Stimulated activated naive B cell treated with anti-CD40 and anti-IgM and Interleukin-4, amounts not matched to agents 10 μg/mL and 1 μg/mL and 100 μg/mL, for 72 hours (primary cell): Measurements from ENCODE around the gene UST.

Experiments used
- ATAC-seq, 2 donors: fragments of 150-1000 bp; cut with Tn5 transposase; replicated peaks; 2 replicates each; pipeline ENCODE4 v1.10.0; 2021; ENCODE audit warnings: moderate library complexity in 1 of 2
- DNase-seq: peaks from one replicate; pipeline ENCODE4 v3.0.0; 2021
- H3K27ac Mint-ChIP-seq: one replicate; pipeline ENCODE4 v1.8.0; 2022; ENCODE audit warnings: mild to moderate bottlenecking, mixed read lengths
- H3K27me3 Mint-ChIP-seq, 2 donors: one replicate each; pipeline ENCODE4 v1.8.0; 2022; ENCODE audit warnings: mixed read lengths in 2 of 2
- H3K36me3 Mint-ChIP-seq, 2 donors: one replicate each; pipeline ENCODE4 v1.8.0; 2022; ENCODE audit warnings: mixed read lengths in 2 of 2, mild to moderate bottlenecking in 1 of 2
- H3K4me1 Mint-ChIP-seq, 2 donors: one replicate each; pipeline ENCODE4 v1.8.0; 2022; ENCODE audit warnings: mixed read lengths in 2 of 2, mild to moderate bottlenecking in 1 of 2
- H3K4me3 Mint-ChIP-seq, 2 donors: one replicate each; pipeline ENCODE4 v1.8.0; 2022; ENCODE audit warnings: mild to moderate bottlenecking in 2 of 2, mixed read lengths in 2 of 2, moderate library complexity in 1 of 2
- H3K9me3 Mint-ChIP-seq, 2 donors: one replicate each; pipeline ENCODE4 v1.8.0; 2022; ENCODE audit warnings: mixed read lengths in 2 of 2, mild to moderate bottlenecking in 1 of 2

Gene UST

DNA sequence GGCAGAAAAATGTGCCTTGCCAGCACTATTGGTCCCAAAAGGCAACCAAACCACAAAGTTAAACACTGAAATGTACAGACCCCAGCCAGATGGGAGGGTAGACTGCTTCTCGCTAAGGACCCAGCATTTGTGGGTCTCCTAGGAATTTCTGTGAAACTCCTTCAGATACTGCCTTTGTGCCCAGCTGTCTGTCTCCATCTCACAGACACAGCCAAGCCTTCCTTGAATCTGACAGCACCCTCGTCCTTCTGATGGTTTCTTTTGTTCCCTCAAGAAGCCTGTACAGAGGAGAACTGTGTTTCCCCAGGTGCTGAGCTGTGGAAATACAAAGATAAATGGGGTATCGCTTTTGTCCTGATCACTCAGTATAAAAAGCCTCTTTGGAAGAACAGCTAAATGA, 316.6 kb downstream of the UST start:
- Mint-ChIP-seq H3K36me3 (no peaks in the 10 kb centered on the region), H3K9me3 (no peaks in the 10 kb centered on the region), H3K27me3 (no peaks in the 10 kb centered on the region), H3K27ac (no peak overlapping the region), H3K4me1 (peaks cover 39 to 61% of the 10 kb centered on the region in 2 donors), H3K4me3 (no peak overlapping the region)
- ATAC-seq = no peak
- no peak for DNase-seq

DNA sequence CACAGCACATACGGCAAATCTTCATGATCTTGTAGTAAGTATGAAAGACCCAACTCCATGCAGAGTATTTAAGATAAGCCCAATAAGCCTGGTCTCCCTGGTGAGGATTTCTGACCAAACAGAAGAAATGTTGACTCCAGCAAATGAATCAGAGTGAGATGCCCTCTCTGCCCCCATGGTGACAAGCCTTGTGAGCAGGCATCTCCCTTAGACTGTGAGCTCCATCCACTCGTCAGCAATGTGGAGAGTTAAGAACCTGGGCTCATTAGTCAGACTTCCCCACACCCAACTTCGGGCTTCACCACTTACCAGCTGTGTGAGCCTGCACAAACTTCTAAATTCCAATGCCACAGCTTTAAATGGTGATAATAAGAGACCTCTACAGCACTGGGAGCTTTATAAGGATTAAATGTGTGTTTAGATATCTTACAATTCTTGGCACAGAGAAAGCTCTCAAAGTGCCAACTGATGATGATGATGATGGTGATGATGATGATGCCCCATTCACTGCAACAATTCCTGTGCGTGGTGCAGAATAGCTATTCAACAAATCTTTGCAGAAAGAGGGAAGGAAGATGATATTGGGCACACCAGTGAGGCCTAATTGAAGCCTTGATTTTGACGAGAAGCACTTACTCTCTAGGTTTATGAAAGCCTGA, 317.3 kb downstream of the UST start:
- Mint-ChIP-seq H3K4me1 (peaks cover 39 to 67% of the 10 kb centered on the region in 2 donors), H3K9me3 (no peaks in the 10 kb centered on the region), H3K4me3 (no peak overlapping the region), H3K27ac (peak overlapping the region; percentile 70), H3K27me3 (no peaks in the 10 kb centered on the region), H3K36me3 (no peaks in the 10 kb centered on the region)
- no peak for DNase-seq
- ATAC-seq = no peak

DNA sequence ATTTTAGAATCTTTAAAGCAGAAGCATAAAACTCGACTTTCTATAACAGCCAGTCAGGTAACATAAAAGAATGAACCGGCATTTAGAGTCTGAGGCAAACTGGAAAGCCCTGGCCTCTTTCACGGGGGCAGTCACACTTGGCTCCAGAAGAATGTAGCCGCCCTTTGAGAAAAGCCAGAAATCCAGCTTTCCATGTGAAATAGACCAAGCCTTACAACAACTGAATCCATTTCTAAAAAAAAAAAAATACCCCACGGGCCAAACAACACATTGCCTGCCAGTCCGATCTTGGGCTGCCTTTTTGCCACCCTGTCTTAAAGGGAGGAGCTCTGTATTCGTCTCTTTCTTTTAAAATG, 317.8 kb downstream of the UST start:
- Mint-ChIP-seq H3K27ac (no peak overlapping the region), H3K27me3 (no peaks in the 10 kb centered on the region), H3K4me1 (peaks cover 39 to 70% of the 10 kb centered on the region in 2 donors), H3K9me3 (no peaks in the 10 kb centered on the region), H3K36me3 (no peaks in the 10 kb centered on the region), H3K4me3 (no peak overlapping the region)
- ATAC-seq = no peak
- DNase-seq = no peak

DNA sequence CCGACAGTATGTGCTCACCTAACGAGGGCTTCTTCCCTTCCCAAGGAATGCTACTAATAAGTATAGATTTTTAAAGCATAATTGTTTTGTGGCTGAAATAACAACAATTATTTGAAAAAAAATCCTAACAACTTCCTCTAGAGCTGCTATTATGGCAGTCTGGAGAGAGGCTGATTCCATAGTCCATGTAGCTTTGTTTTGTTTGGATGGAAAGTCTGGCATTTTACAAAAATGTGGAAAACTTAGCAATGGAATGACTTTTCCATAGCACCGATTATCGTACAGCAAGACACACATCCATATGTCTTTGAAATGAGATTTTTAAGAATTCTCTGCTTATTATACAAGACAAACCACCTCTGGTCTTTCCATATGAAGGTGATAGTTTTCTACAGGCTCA, 318.3 kb downstream of the UST start:
- Mint-ChIP-seq H3K27me3 (no peaks in the 10 kb centered on the region), H3K9me3 (no peaks in the 10 kb centered on the region), H3K27ac (peak overlapping the region; percentile 43), H3K4me3 (no peak overlapping the region), H3K4me1 (peaks cover 36 to 65% of the 10 kb centered on the region in 2 donors), H3K36me3 (no peaks in the 10 kb centered on the region)
- ATAC-seq = no peak
- DNase-seq = no peak

DNA sequence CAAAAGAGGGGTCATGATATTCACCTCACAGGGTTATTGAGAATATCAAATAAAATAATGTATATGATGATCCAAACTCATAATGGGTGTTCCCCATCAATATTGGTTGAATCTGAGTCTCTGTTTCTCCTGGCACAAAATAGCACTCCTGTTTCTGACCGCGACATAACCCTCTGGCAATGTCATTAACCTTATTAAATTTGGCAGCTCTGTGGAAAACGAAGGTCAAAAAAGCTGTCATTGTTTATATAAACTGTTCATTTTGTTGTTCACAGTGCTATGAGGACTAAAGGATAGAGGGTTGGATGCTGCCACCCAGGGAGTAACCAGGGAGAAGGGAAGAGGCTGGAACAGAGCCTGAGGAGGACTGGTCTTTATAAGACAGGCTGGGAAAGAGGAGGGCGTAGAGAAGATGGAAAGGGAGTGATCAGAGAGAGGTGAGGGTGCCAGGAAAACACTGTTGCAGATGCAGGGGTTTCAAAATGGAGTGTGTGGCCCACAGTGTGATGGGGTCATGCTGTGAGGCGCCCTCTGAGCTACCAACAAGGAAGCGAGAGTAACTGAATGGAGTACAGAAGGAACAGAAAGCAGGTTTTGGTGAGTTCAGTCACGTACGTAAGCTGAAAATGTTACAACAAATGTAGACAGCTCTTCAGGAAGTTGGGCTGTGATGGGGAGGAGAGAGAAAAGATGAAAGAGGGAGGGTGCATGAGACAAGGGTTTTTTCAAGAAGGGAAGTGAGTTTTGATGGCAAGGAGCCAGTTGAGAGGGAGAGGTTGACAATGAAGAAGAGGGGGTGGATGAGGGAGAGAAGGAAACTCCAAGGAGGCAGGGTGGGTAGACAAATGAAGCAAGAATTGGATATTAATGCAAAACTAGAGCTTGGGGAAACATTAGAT, 319.1 kb downstream of the UST start:
- Mint-ChIP-seq H3K4me1 (peaks cover 28 to 57% of the 10 kb centered on the region in 2 donors), H3K4me3 (peak overlapping the region; percentile 29 to 65), H3K9me3 (no peaks in the 10 kb centered on the region), H3K27me3 (no peaks in the 10 kb centered on the region), H3K36me3 (no peaks in the 10 kb centered on the region), H3K27ac (peak overlapping the region; percentile 43)
- peak; percentile 99 for ATAC-seq
- peak; percentile 66 for DNase-seq

DNA sequence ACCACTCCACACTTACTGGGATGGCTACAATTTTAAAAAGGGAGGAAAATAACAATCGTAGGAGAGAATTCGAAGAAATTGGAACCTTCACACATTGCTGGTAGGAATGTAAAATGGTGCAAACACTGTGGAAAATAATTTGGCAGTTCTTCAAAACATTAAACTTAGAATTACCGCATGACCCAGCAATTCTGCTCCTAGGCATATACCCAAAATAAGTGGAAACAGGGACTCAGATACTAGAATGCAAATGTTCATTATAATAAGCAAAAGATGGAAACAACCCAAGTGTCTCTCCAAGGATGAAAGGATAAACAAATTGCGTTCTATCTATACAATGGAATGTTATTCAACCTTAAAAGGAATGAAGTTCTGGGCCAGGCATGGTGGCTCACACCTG, 325.2 kb downstream of the UST start:
- Mint-ChIP-seq H3K4me1 (peaks cover 10 to 27% of the 10 kb centered on the region in 2 donors), H3K9me3 (peaks cover 2 to 3% of the 10 kb centered on the region in 2 donors), H3K4me3 (no peak overlapping the region), H3K27ac (peak overlapping the region; percentile 74), H3K27me3 (no peaks in the 10 kb centered on the region), H3K36me3 (peaks cover 15 to 27% of the 10 kb centered on the region in 2 donors)
- DNase-seq (no peak), ATAC-seq (no peak)

DNA sequence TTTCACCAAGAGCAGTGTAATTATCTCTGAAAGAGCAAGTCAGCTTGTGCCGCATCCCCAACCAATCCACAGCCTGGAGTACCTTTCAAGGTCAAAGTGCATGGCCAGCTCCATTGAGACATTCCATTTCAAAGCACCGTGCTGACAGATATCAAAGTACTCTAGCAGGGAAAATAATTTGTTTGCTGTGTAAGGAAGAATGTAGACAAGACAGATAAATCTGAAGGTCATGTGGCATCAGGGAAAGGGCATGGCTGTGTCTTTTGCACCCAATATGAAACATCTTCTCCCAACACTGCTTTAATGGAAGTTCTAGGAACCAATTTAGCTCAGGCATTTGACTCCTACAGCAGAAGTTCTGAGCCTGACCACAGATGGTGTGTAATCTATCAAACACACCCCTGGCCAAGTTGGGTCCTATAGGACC, 328.0 kb downstream of the UST start:
- peaks cover 6 to 25% of the 10 kb centered on the region in 2 donors for H3K4me1 Mint-ChIP-seq
- no peak overlapping the region for H3K4me3 Mint-ChIP-seq
- no peak for DNase-seq
- H3K36me3 Mint-ChIP-seq = peaks cover 21 to 34% of the 10 kb centered on the region in 2 donors
- H3K9me3 Mint-ChIP-seq = peaks cover 2 to 3% of the 10 kb centered on the region in 2 donors
- no peaks in the 10 kb centered on the region for H3K27me3 Mint-ChIP-seq
- H3K27ac Mint-ChIP-seq = no peak overlapping the region
- no peak for ATAC-seq

DNA sequence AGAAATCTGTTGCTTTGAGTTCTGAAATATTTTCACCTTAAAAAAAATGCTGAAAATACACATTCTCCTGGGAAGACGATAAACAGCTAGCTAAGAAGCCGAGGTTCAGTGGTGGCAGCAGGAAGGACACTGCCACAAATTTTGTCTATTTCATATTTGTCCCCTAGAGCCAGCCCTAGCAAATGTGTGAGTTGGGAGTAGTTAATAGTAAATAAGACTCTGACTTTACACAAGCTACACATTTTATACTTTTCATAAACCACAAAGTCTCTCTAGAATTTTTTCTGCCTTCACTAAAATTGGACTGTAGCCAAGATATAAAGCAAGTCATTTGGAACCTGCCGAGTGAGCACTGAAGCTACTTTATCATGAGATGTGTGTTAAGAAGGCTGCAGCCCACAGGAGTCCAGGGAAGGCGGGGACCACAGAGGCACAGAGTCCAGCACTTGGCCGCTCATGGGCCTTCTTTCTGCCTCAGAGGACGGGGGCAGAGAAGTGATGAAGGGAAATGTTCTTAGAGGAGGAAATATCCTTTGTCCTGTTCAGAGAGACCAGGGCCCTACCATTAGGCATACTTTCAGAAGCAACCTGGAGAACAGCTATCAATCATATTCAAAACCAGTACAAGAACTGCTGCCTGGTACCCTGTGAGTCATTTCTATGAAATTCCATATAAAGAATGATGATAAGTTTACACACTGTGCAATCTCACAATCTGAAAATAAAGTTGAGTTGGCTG, 329.0 kb downstream of the UST start:
- Mint-ChIP-seq H3K27ac (peak overlapping the region; percentile 65), H3K9me3 (peaks cover 2 to 3% of the 10 kb centered on the region in 2 donors), H3K4me3 (no peak overlapping the region), H3K36me3 (peaks cover 21 to 34% of the 10 kb centered on the region in 2 donors), H3K4me1 (peaks cover 8 to 29% of the 10 kb centered on the region in 2 donors), H3K27me3 (no peaks in the 10 kb centered on the region)
- no peak for ATAC-seq
- DNase-seq = no peak

DNA sequence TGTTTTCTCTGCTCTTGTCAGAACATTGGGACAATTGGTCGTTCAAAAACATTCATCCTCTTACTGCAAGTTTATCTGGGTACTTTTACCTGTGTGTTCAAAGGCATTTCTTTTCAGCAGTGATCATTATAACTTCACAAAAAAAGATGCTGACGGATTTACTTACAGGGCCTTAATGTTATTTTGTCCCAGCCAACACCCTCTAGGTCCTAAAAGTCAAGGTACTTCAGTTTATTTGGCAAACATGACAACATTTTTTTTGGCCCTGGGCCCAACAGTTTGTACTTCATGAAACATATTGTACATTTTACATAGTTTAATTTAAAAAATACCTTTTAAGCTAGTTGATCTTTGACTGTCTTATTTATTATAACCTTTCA, 329.5 kb downstream of the UST start:
- no peak overlapping the region for H3K4me3 Mint-ChIP-seq
- H3K36me3 Mint-ChIP-seq = peaks cover 21 to 34% of the 10 kb centered on the region in 2 donors
- DNase-seq (no peak), ATAC-seq (no peak)
- peaks cover 8 to 34% of the 10 kb centered on the region in 2 donors for H3K4me1 Mint-ChIP-seq
- H3K27me3 Mint-ChIP-seq = no peaks in the 10 kb centered on the region
- H3K27ac Mint-ChIP-seq = no peak overlapping the region
- peaks cover 2 to 3% of the 10 kb centered on the region in 2 donors for H3K9me3 Mint-ChIP-seq

DNA sequence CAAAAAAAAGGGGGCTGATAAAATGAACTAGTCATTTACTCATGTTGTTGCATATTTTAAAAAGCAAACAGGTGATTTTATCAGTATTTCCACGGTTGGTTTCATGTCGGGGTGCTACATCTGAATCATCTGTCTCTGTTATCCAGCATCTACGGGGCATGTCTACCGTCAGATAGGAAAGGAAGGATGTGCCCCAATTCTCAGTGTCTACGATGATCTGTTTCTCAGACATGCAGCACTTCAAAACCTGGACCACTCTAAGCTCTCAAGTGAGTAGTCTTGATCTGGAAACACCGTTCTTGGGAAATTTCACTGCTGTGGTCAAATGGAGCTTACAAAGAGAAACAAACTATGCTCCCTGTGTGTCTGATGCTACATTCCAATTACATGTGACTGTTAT, 330.4 kb downstream of the UST start:
- Mint-ChIP-seq H3K4me3 (no peak overlapping the region), H3K4me1 (peaks cover 6 to 31% of the 10 kb centered on the region in 2 donors), H3K27me3 (no peaks in the 10 kb centered on the region), H3K9me3 (no peaks in the 10 kb centered on the region), H3K36me3 (peaks cover 16 to 30% of the 10 kb centered on the region in 2 donors), H3K27ac (no peak overlapping the region)
- ATAC-seq (no peak), DNase-seq (no peak)

DNA sequence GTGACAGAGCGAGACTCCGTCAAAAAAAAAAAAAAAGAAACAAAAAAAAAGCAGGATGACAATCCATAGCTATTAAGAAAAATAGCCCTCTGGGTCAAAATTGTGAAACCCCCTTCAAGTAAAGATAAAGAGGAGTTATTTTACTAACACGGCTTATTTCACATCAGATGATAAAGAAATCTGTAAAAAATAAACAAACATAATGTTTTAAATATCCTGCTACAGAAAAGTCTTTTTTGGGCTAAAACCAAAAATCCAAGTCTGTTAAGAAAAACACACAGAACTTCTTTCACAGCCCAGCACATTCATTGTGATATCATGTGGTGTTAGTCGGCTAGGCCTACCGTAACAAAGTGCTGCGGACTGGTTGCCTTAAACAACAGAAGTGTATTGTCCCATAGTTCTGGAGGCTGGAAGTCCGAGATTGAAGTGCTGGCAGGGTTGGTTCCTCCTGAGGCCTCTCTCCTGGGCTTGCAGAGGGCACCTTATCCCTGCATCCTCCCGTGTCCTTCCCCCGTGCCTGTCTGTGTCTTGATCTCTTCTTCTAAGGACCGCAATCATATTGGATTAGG, 331.5 kb downstream of the UST start:
- no peak overlapping the region for H3K27ac Mint-ChIP-seq
- ATAC-seq = no peak
- peaks cover 14 to 28% of the 10 kb centered on the region in 2 donors for H3K36me3 Mint-ChIP-seq
- no peaks in the 10 kb centered on the region for H3K27me3 Mint-ChIP-seq
- peaks cover 8 to 38% of the 10 kb centered on the region in 2 donors for H3K4me1 Mint-ChIP-seq
- no peak overlapping the region for H3K4me3 Mint-ChIP-seq
- no peaks in the 10 kb centered on the region for H3K9me3 Mint-ChIP-seq
- DNase-seq = no peak

DNA sequence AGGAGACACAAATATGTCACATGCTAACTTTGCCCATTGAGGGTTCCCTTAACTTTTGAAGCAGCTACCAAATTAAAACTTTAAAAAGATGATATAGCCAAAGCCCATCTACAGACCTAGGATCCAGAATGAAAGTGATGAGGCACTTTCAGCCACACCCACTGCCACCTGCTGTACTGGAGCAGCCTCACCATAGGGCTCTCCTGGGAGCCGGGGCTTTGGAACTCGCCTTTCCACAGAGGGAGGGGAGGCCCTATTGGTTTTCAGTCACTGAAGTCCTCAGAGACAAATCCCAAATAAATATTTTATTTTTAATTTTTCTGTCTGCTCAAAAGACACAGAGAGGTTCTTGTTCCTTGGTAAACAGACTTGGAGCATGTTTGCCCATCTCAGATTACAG, 332.6 kb downstream of the UST start:
- peaks cover 8 to 38% of the 10 kb centered on the region in 2 donors for H3K4me1 Mint-ChIP-seq
- ATAC-seq (no peak), DNase-seq (no peak)
- H3K4me3 Mint-ChIP-seq = no peak overlapping the region
- H3K27me3 Mint-ChIP-seq = no peaks in the 10 kb centered on the region
- H3K9me3 Mint-ChIP-seq = no peaks in the 10 kb centered on the region
- peak overlapping the region; percentile 65 for H3K27ac Mint-ChIP-seq
- H3K36me3 Mint-ChIP-seq = peaks cover 14 to 22% of the 10 kb centered on the region in 2 donors

DNA sequence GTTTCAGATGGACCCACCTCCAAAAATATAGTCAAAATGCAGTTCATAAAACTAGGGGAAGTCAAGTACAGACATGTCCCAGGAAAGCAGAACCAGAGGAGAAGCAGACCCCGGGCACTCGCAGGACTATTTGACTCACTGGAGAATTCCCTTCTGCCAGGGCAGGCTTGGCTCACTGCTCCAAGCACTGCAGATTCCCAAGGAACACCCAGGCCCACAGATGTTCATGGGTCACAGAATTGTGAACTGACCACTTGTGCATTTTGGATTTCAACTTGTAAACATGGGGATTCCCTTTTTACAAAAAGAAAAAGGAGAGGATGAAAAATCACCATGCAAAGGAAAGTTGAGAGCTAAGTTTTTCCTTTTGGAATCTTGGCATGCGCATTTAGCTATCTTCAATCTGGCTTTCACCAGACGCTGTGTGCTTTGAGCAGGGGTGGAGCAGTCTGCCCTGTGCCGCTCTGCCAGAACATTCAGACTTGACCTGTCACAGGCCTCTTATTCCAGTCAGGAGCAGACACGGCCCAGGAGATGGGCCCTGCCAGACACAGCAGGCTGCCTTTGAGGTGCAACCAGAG, 333.2 kb downstream of the UST start:
- DNase-seq (no peak), ATAC-seq (peak; percentile 48 to 50)
- Mint-ChIP-seq H3K4me1 (peaks cover 8 to 38% of the 10 kb centered on the region in 2 donors), H3K4me3 (no peak overlapping the region), H3K27ac (peak overlapping the region; percentile 65), H3K9me3 (no peaks in the 10 kb centered on the region), H3K36me3 (peaks cover 14 to 16% of the 10 kb centered on the region in 2 donors), H3K27me3 (no peaks in the 10 kb centered on the region)

DNA sequence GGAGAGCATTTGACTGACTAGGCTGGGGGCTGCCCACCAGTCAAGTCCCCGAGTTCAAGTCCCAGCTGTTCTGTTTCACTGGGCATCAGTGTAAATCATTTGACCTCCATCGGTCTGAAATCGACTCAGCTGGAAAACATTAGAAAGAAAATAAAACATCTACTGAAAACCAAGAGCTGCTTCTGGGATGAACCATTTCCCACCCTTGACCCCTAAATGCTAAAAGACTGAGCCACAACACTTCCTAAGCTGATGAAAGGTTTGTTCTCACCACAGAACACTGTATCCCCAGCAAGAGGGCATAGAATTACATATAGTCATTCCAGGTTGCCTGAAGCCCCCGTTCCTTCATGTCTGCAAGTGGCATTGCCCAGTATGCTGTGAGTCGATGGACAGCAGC, 333.7 kb downstream of the UST start:
- Mint-ChIP-seq H3K27me3 (no peaks in the 10 kb centered on the region), H3K4me3 (no peak overlapping the region), H3K4me1 (peaks cover 6 to 34% of the 10 kb centered on the region in 2 donors), H3K36me3 (peaks cover 11% of the 10 kb centered on the region in 2 donors), H3K9me3 (no peaks in the 10 kb centered on the region), H3K27ac (no peak overlapping the region)
- DNase-seq = no peak
- no peak for ATAC-seq
